Measurements from ENCODE around the gene FREM2. TPM values are rescaled to one million over a fixed set of nuclear protein-coding genes. Genes with fewer than 3 reads are reported as not detected.

The FREM2 gene
- total RNA-seq, 4 donors from 2014 or later, result under 0.01 to 34.3 (median 2.5) TPM

- TF ChIP-seq CTCF (IDR thresholded peaks at IDR 0.05) (no peak), POLR2A (IDR thresholded peaks at IDR 0.05) (no peak)
- no peak overlapping the region for H3K4me3 ChIP-seq
- no peaks in the 10 kb centered on the region for H3K9me3 ChIP-seq
- H3K4me1 ChIP-seq, result no peaks in the 10 kb centered on the region
- no peak for DNase-seq
- no peak overlapping the region for H3K27ac ChIP-seq
- H3K27me3 ChIP-seq, result no peaks in the 10 kb centered on the region
- intact Hi-C loops (cut with DNase I; ENCODE audit: low total_unique reads), result no loop called here
- no peaks in the 10 kb centered on the region for H3K36me3 ChIP-seq
Observed at GRCh38 chr13:38648912-38649311, 38.0 kb upstream of the FREM2 start.

GRCh38 chr13:38656699-38657098 lies 30.2 kb upstream of the FREM2 start:
- Histone ChIP-seq H3K9me3 (no peaks in the 10 kb centered on the region), H3K4me3 (no peak overlapping the region), H3K27ac (no peak overlapping the region), H3K36me3 (no peaks in the 10 kb centered on the region), H3K27me3 (no peaks in the 10 kb centered on the region), H3K4me1 (no peaks in the 10 kb centered on the region)
- intact Hi-C loops (cut with DNase I; ENCODE audit: low total_unique reads), result no loop called here
- TF ChIP-seq POLR2A (IDR thresholded peaks at IDR 0.05), result no peak
- TF ChIP-seq CTCF (IDR thresholded peaks at IDR 0.05), result no peak
- no peak for DNase-seq

- H3K27ac ChIP-seq, result no peak overlapping the region
- H3K27me3 ChIP-seq, result no peaks in the 10 kb centered on the region
- no peak overlapping the region for H3K4me3 ChIP-seq
- H3K9me3 ChIP-seq, result no peaks in the 10 kb centered on the region
- DNase-seq, result no peak
- no peaks in the 10 kb centered on the region for H3K4me1 ChIP-seq
- no peak for TF ChIP-seq POLR2A (IDR thresholded peaks at IDR 0.05)
- TF ChIP-seq CTCF (IDR thresholded peaks at IDR 0.05), result no peak
- H3K36me3 ChIP-seq, result no peaks in the 10 kb centered on the region
- intact Hi-C loops (cut with DNase I; ENCODE audit: low total_unique reads), result no loop called here
Observed at GRCh38 chr13:38657191-38657590, 29.7 kb upstream of the FREM2 start.

GRCh38 chr13:38658906-38659305 lies 28.0 kb upstream of the FREM2 start:
- Histone ChIP-seq H3K36me3 (no peaks in the 10 kb centered on the region), H3K27me3 (no peaks in the 10 kb centered on the region), H3K4me1 (no peaks in the 10 kb centered on the region), H3K9me3 (no peaks in the 10 kb centered on the region), H3K27ac (no peak overlapping the region), H3K4me3 (no peak overlapping the region)
- TF ChIP-seq POLR2A (IDR thresholded peaks at IDR 0.05) (no peak), CTCF (IDR thresholded peaks at IDR 0.05) (no peak)
- DNase-seq, result no peak
- intact Hi-C loops (cut with DNase I; ENCODE audit: low total_unique reads), result no loop called here

GRCh38 chr13:38661010-38661675 lies 25.7 kb upstream of the FREM2 start:
- intact Hi-C loops (cut with DNase I; ENCODE audit: low total_unique reads), result no loop called here
- Histone ChIP-seq H3K27me3 (no peaks in the 10 kb centered on the region), H3K4me1 (no peaks in the 10 kb centered on the region), H3K27ac (no peak overlapping the region), H3K36me3 (no peaks in the 10 kb centered on the region), H3K9me3 (no peaks in the 10 kb centered on the region), H3K4me3 (no peak overlapping the region)
- DNase-seq, result no peak
- TF ChIP-seq CTCF (IDR thresholded peaks at IDR 0.05) (no peak), POLR2A (IDR thresholded peaks at IDR 0.05) (no peak)
